ENCODE measurements around the gene NPR3.

The NPR3 gene

DNA sequence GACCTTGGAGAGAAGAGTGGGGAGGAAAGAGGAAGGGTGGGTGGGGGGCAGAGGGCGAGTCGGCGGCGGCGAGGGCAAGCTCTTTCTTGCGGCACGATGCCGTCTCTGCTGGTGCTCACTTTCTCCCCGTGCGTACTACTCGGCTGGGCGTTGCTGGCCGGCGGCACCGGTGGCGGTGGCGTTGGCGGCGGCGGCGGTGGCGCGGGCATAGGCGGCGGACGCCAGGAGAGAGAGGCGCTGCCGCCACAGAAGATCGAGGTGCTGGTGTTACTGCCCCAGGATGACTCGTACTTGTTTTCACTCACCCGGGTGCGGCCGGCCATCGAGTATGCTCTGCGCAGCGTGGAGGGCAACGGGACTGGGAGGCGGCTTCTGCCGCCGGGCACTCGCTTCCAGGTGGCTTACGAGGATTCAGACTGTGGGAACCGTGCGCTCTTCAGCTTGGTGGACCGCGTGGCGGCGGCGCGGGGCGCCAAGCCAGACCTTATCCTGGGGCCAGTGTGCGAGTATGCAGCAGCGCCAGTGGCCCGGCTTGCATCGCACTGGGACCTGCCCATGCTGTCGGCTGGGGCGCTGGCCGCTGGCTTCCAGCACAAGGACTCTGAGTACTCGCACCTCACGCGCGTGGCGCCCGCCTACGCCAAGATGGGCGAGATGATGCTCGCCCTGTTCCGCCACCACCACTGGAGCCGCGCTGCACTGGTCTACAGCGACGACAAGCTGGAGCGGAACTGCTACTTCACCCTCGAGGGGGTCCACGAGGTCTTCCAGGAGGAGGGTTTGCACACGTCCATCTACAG is 760 bp downstream of the NPR3 start:
- H3K9me3 ChIP-seq, result no peaks in the 10 kb centered on the region
- H3K27me3 ChIP-seq, result peaks cover 98% of the 10 kb centered on the region
- no peak overlapping the region for H3K27ac ChIP-seq
- no peak overlapping the region for H3K4me3 ChIP-seq (ENCODE audit: low read depth in 1 of 2, low read length in 1 of 2)
- H3K36me3 ChIP-seq, result no peaks in the 10 kb centered on the region
- H3K4me1 ChIP-seq (ENCODE audit: control insufficient read depth in 1 of 2, insufficient read depth in 1 of 2, low read depth in 1 of 2, low read length in 1 of 2), result peaks cover 31 to 46% of the 10 kb centered on the region in 2 experiments
- TF ChIP-seq, protein P1, sequence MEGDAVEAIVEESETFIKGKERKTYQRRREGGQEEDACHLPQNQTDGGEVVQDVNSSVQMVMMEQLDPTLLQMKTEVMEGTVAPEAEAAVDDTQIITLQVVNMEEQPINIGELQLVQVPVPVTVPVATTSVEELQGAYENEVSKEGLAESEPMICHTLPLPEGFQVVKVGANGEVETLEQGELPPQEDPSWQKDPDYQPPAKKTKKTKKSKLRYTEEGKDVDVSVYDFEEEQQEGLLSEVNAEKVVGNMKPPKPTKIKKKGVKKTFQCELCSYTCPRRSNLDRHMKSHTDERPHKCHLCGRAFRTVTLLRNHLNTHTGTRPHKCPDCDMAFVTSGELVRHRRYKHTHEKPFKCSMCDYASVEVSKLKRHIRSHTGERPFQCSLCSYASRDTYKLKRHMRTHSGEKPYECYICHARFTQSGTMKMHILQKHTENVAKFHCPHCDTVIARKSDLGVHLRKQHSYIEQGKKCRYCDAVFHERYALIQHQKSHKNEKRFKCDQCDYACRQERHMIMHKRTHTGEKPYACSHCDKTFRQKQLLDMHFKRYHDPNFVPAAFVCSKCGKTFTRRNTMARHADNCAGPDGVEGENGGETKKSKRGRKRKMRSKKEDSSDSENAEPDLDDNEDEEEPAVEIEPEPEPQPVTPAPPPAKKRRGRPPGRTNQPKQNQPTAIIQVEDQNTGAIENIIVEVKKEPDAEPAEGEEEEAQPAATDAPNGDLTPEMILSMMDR (IDR thresholded peaks at IDR 0.05), result no peak

DNA sequence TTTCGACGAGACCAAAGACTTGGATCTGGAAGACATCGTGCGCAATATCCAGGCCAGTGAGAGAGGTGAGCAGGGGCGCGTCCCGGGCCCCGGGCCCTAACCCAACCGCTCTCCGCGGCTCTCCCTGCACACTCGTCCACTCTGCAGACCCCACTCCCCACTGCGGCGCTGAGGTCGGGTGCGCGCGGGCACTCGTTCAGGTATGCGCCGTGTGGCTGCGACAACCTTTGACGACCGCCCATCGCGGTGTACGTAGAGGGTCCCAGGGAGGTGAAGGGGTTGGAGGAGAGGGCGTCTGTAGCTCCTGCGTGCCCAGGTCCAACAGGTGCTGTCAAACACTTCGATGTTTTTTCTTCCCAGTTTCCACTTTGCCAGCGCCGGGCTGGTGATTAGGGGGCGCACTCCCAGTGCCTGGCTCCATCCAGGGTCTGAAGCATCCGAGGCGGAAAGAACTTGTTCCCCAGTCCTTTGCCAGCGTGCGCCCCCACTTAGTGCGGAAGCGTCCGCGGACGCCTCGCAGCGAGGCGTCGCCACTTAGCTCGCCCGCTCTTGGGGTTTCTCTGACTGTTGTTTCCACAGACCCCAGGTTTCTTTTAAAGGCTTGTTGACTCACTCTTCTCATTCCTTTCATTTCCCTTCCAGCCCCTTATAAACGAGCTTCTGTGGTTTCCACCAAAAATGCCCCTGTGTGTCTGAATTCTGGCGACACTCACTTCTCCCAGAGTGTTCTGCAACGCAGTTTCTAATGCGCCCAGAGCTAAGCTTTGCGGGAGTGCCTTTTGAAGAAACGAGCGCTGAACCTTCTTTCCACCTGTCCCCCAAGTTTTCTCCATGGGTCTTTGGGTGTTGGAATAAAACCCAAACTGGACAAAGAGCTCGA is 1.6 kb downstream of the NPR3 start:
- peaks cover 89% of the 10 kb centered on the region for H3K27me3 ChIP-seq

DNA sequence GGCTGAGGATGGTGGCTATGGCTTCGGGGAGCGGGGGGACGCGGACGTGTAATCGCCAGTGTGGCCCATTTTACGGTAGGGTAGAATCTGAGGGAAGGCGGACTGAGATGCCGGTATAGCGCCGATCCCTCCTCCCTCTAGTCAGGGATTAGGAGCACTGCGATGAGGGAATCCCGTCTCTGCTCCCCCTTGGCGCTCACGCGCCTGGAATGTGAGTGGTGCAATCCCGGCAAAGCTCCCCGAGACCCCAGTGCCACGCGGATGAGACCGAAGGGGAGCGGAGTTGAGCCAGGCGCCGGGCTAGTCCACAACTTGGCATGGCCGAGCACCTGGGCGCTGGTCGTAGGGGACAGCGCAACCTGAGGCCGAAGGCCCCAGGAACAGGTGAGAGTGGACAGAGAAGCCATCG is 2.2 kb downstream of the NPR3 start:
- Histone ChIP-seq H3K27me3 (peaks cover 83% of the 10 kb centered on the region), H3K4me3 (ENCODE audit: low read depth in 1 of 2, low read length in 1 of 2) (no peak overlapping the region), H3K27ac (no peak overlapping the region), H3K36me3 (no peaks in the 10 kb centered on the region), H3K9me3 (no peaks in the 10 kb centered on the region), H3K4me1 (ENCODE audit: control insufficient read depth in 1 of 2, insufficient read depth in 1 of 2, low read depth in 1 of 2, low read length in 1 of 2) (peaks cover 31 to 46% of the 10 kb centered on the region in 2 experiments)
- TF ChIP-seq, protein P1 (IDR thresholded peaks at IDR 0.05), result no peak

More for the DNA sequence above, 1.6 kb downstream of the NPR3 start:
- TF ChIP-seq, protein P1 (IDR thresholded peaks at IDR 0.05), result no peak
- Histone ChIP-seq H3K4me1 (ENCODE audit: control insufficient read depth in 1 of 2, insufficient read depth in 1 of 2, low read depth in 1 of 2, low read length in 1 of 2) (peaks cover 31 to 46% of the 10 kb centered on the region in 2 experiments), H3K4me3 (ENCODE audit: low read depth in 1 of 2, low read length in 1 of 2) (no peak overlapping the region), H3K36me3 (no peaks in the 10 kb centered on the region), H3K9me3 (no peaks in the 10 kb centered on the region), H3K27ac (no peak overlapping the region)

DNA sequence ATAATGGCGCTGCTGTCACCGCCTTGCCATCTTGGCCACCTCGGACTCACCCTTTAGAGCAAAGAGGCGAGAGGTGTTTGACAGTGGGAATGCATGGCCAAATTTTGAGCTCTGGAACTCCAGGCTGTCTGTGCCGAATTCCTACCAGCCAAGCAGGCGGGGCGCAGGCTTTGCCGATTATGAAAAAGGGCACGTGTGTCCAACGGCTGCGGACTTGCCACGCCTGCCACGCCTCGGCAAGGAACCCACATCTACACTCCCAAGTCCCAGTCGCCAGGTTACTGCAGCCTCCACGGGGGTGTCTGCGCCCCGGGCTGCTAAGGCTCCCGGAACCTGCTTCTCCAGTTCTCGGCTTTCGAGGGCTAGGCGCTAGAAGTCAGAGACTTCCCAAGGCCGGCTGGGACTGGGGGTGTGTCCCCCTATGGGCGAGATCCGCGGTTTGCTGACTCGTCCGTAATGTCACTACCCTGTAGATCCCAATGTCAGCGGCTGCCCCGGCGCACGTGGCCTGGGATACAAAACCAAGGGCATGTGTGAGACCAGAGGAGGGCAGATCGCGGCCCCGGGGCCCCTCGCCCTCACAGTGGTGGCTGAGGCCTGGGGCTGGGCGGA is 2.8 kb downstream of the NPR3 start:
- peaks cover 31 to 45% of the 10 kb centered on the region in 2 experiments for H3K4me1 ChIP-seq (ENCODE audit: control insufficient read depth in 1 of 2, insufficient read depth in 1 of 2, low read depth in 1 of 2, low read length in 1 of 2)
- H3K36me3 ChIP-seq, result no peaks in the 10 kb centered on the region
- no peak overlapping the region for H3K4me3 ChIP-seq (ENCODE audit: low read depth in 1 of 2, low read length in 1 of 2)
- no peak overlapping the region for H3K27ac ChIP-seq
- no peaks in the 10 kb centered on the region for H3K9me3 ChIP-seq
- H3K27me3 ChIP-seq, result peaks cover 78% of the 10 kb centered on the region
- TF ChIP-seq, protein P1 (IDR thresholded peaks at IDR 0.05), result no peak

DNA sequence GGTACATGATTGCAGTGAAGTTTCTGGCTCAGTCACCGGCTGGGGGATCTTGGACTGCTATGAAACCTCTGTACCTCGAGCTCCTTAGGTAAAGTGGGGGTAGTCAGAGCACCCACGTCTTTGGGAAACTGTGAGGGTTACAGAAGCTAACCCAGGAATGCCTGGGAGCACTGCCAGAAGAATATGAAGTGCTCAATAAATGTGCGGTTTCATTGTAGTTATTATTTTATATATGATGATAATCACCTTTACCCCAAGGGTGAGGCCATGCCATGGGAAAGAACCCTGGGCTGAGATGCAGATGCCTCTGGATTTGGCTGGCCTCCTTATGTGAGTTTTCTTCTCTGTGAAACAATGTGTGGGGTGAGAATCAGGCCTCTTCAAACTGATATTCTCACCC is 3.7 kb downstream of the NPR3 start:
- Histone ChIP-seq H3K9me3 (no peaks in the 10 kb centered on the region), H3K36me3 (no peaks in the 10 kb centered on the region), H3K27me3 (peaks cover 68% of the 10 kb centered on the region), H3K27ac (no peak overlapping the region), H3K4me1 (ENCODE audit: control insufficient read depth in 1 of 2, insufficient read depth in 1 of 2, low read depth in 1 of 2, low read length in 1 of 2) (peaks cover 28 to 39% of the 10 kb centered on the region in 2 experiments), H3K4me3 (ENCODE audit: low read depth in 1 of 2, low read length in 1 of 2) (no peak overlapping the region)
- TF ChIP-seq, protein P1 (IDR thresholded peaks at IDR 0.05), result no peak
